Endothelial cell of umbilical vein (primary cell): ENCODE measurements around the gene LIN28B. TPM values are rescaled to one million over a fixed set of nuclear protein-coding genes. Genes with fewer than 3 reads are reported as not detected.

ENCODE experiments used
- BruUV-seq: library from RNA; stranded (reverse); fragments of 400-500 nt; replicated peaks from 2 replicates; lab custom pipeline; 2021; lab: Mats Ljungman, UMichigan
- CTCF ChIA-PET: fragments of 300-600, 350-600 bp; sonication (Branson Sonifier 250); formaldehyde crosslinking; loops from one replicate; lab custom pipeline; 2021; ENCODE audit warnings: antibody characterized with exemption, inconsistent platforms; lab: Charles Lee
- POLR2A ChIA-PET: fragments of 300-600, 350-600 bp; sonication (Branson Sonifier 250); formaldehyde crosslinking; loops from one replicate; lab custom pipeline; 2021; ENCODE audit warnings: antibody characterized with exemption, inconsistent platforms; lab: Charles Lee
- DNase-seq: peaks from one replicate; pipeline ENCODE4 v3.0.0-alpha.2; 2011; ENCODE audit warnings: low read depth, low spot score
- FAIRE-seq: peaks from 2 replicates; lab custom pipeline; 2011; peaks lifted over from hg19 to GRCh38; lab: Jason Lieb, UNC
- H2AFZ ChIP-seq: 2 replicates; pipeline ENCODE4 v1.6.0; 2012; ENCODE audit warnings: low read depth, low read length, control low read depth, inconsistent platforms
- H3K27ac ChIP-seq: 2 replicates; pipeline ENCODE4 v1.5.1; 2011; ENCODE audit warnings: low read depth, mild to moderate bottlenecking, control low read depth, low read length, moderate library complexity; ENCODE audit not compliant: insufficient read depth
- H3K27me3 ChIP-seq, 2 experiments: 2 replicates each; pipeline versions ENCODE4 v1.6.0 to v1.6.1; 2011; ENCODE audit warnings: low read length in 2 of 2, mixed read lengths in 1 of 2; ENCODE audit not compliant: control insufficient read depth in 2 of 2, insufficient read depth in 2 of 2
- H3K36me3 ChIP-seq, 2 experiments: 2 replicates in 1 of 2; 3 replicates in 1 of 2; pipeline ENCODE4 v1.5.1; 2011; ENCODE audit warnings: low read length in 2 of 2, mild to moderate bottlenecking in 1 of 2, moderate library complexity in 1 of 2; ENCODE audit not compliant: control insufficient read depth in 2 of 2, insufficient read depth in 2 of 2; ENCODE audit errors: extremely low read depth in 1 of 2
- H3K4me1 ChIP-seq: 3 replicates; pipeline ENCODE4 v1.5.1; 2011; ENCODE audit warnings: mild to moderate bottlenecking, low read length; ENCODE audit not compliant: control insufficient read depth, insufficient read depth; ENCODE audit errors: extremely low read depth
- H3K4me2 ChIP-seq: 2 replicates; pipeline ENCODE4 v1.6.1; 2011; ENCODE audit warnings: low read length, control low read depth, mixed read lengths; ENCODE audit not compliant: insufficient read depth
- H3K4me3 ChIP-seq, 3 experiments: fragments of 200-600 bp in 1 of 3; sonication (generic), shearing (Covaris generic) in 1 of 3; replicated peaks in 1 of 3; 2 replicates each; pipeline ENCODE4 v1.5.1; 2011 to 2016; ENCODE audit warnings: control low read depth in 3 of 3, low read length in 3 of 3, mild to moderate bottlenecking in 2 of 3, inconsistent platforms in 1 of 3, low read depth in 1 of 3, moderate library complexity in 1 of 3; ENCODE audit not compliant: insufficient read depth in 1 of 3
- H3K79me2 ChIP-seq: 2 replicates; pipeline ENCODE4 v1.6.0; 2012; ENCODE audit warnings: low read length, inconsistent platforms; ENCODE audit not compliant: control insufficient read depth, insufficient read depth
- H3K9ac ChIP-seq: replicated peaks from 2 replicates; pipeline ENCODE3; 2011; ENCODE audit warnings: low read length, control low read depth; ENCODE audit not compliant: insufficient read depth; ENCODE audit errors: extremely low read depth
- H3K9me1 ChIP-seq: replicated peaks from 3 replicates; pipeline ENCODE4 v1.6.0; 2011; ENCODE audit warnings: mild to moderate bottlenecking, low read length; ENCODE audit not compliant: control insufficient read depth, insufficient read depth; ENCODE audit errors: extremely low read depth
- H3K9me3 ChIP-seq: replicated peaks from 2 replicates; pipeline ENCODE4 v1.5.1; 2012; ENCODE audit warnings: low read length, inconsistent platforms; ENCODE audit not compliant: control insufficient read depth, insufficient read depth
- H4K20me1 ChIP-seq: replicated peaks from 2 replicates; pipeline ENCODE3; 2011; ENCODE audit warnings: mild to moderate bottlenecking, low read length; ENCODE audit not compliant: control insufficient read depth, insufficient read depth; ENCODE audit errors: extremely low read depth
- CTCF ChIP-seq, 2 donors: IDR thresholded peaks; 1 replicate in 1 of 2; 2 replicates in 1 of 2; pipeline ENCODE4 v1.5.1; 2011; ENCODE audit warnings: low read length in 2 of 2, mild to moderate bottlenecking in 2 of 2, moderate library complexity in 2 of 2, control low read depth in 1 of 2, inconsistent platforms in 1 of 2, low read depth in 1 of 2; ENCODE audit not compliant: insufficient read depth in 1 of 2; ENCODE audit errors: extremely low read depth in 1 of 2
- EZH2 ChIP-seq: IDR thresholded peaks from 2 replicates; pipeline ENCODE4 v1.6.1; 2012; ENCODE audit warnings: borderline replicate concordance, low read depth, mild to moderate bottlenecking, moderate library complexity, low read length, inconsistent platforms; ENCODE audit not compliant: severe bottlenecking
- FOS ChIP-seq: IDR thresholded peaks from 2 replicates; pipeline ENCODE4 v1.6.1; 2011; ENCODE audit warnings: mild to moderate bottlenecking, low read length, moderate library complexity, borderline replicate concordance; ENCODE audit not compliant: insufficient read depth
- GATA2 ChIP-seq: IDR thresholded peaks from 2 replicates; pipeline ENCODE4 v1.7.0; 2011; ENCODE audit warnings: low read depth, mild to moderate bottlenecking, moderate library complexity, mixed read lengths, low read length; ENCODE audit not compliant: insufficient read length, insufficient read depth
- JUN ChIP-seq: IDR thresholded peaks from 2 replicates; pipeline ENCODE4 v1.6.1; 2011; ENCODE audit warnings: borderline replicate concordance, low read depth; ENCODE audit not compliant: insufficient read length, insufficient read depth
- MAX ChIP-seq: IDR thresholded peaks from 2 replicates; pipeline ENCODE4 v1.6.1; 2011; ENCODE audit not compliant: insufficient read depth, insufficient read length
- MYC ChIP-seq: IDR thresholded peaks from one replicate; pipeline ENCODE4 v1.6.1; 2011; ENCODE audit warnings: mild to moderate bottlenecking, low read depth, low read length
- POLR2A ChIP-seq: IDR thresholded peaks from 2 replicates; pipeline ENCODE4 v1.6.1; 2012; ENCODE audit warnings: low read depth, mild to moderate bottlenecking, control low read depth, low read length
- POLR2AphosphoS5 ChIP-seq: IDR thresholded peaks from 2 replicates; pipeline ENCODE4 v1.6.1; 2012; ENCODE audit warnings: low read depth, mild to moderate bottlenecking, control low read depth, low read length, moderate library complexity; ENCODE audit not compliant: insufficient read depth
- dilution Hi-C: fragments of 300-500 bp; cut with MboI; formaldehyde crosslinking; loops from one replicate; pipeline ENCODE4 v1.15.0; 2019; ENCODE audit warnings: low sequenced_read_pairs; ENCODE audit not compliant: extremely low pct_ligation_motif_present
- intact Hi-C: fragments of 100-400 bp; cut with micrococcal nuclease; formaldehyde crosslinking; loops from one replicate; pipeline ENCODE4 v1.10.0; 2022
- polyA plus RNA-seq, 4 experiments: library from polyadenylated mRNA; depleted of rRNA in 3 of 4; stranded (reverse) in 3 of 4; unstranded in 1 of 4; fragments of >200 nt; gene quantifications; 2 replicates each; pipeline versions ENCODE4 v1.2.1 to v1.2.3, GENCODE V29; 2011 to 2012; ENCODE audit warnings: missing spikeins in 1 of 4
- total RNA-seq: library from RNA; stranded (reverse); gene quantifications from 2 replicates; pipeline ENCODE4 v1.2.3, GENCODE V29; 2021

The LIN28B gene
- total and polyA plus RNA-seq, 2 donors (not counting 3 experiments of a cell fraction or from before 2014, with no cell fraction given) = not detected

GRCh38 chr6:104949206-104949605 lies 7.7 kb upstream of the LIN28B start:
- POLR2A ChIA-PET = no interaction called here
- CTCF ChIA-PET = interaction anchor here (1.0 to 1.4 kb wide), 2 partner anchors 11 to 129 kb away, joined by 4 to 6 read pairs; no protein-coding TSS in a partner anchor
- dilution Hi-C loops (no loop called here), intact Hi-C loops (no loop called here)
- Histone ChIP-seq H2AFZ (no peak overlapping the region), H3K9me1 (no peaks in the 10 kb centered on the region), H3K4me3 (no peak overlapping the region), H3K4me2 (no peak overlapping the region), H3K79me2 (no peaks in the 10 kb centered on the region), H3K36me3 (no peaks in the 10 kb centered on the region), H3K9ac (no peak overlapping the region), H3K4me1 (no peaks in the 10 kb centered on the region), H4K20me1 (no peaks in the 10 kb centered on the region), H3K27ac (no peak overlapping the region), H3K9me3 (no peaks in the 10 kb centered on the region), H3K27me3 (peaks cover 28 to 61% of the 10 kb centered on the region in 2 experiments)
- BruUV-seq = no TSS peak
- TF ChIP-seq POLR2A (no peak), JUN (no peak), EZH2 (no peak), MAX (no peak), POLR2AphosphoS5 (no peak), CTCF (IDR thresholded peaks at IDR 0.05; ENCODE audit: extremely low read depth in 1 of 2, insufficient read depth in 1 of 2, low read depth in 1 of 2, low read length in 2 of 2) (no peak), GATA2 (no peak), MYC (no peak), FOS (no peak)
- no peak for FAIRE-seq
- DNase-seq = no peak
